NCI-H446 treated with DMSO at 0.1 percent for 48 hours (cell line): ENCODE measurements around the gene NPLOC4.

Source experiments
- DNase-seq: peaks from one replicate; lab custom pipeline; 2025; lab: John Stamatoyannopoulos, UW

Gene NPLOC4

DNA sequence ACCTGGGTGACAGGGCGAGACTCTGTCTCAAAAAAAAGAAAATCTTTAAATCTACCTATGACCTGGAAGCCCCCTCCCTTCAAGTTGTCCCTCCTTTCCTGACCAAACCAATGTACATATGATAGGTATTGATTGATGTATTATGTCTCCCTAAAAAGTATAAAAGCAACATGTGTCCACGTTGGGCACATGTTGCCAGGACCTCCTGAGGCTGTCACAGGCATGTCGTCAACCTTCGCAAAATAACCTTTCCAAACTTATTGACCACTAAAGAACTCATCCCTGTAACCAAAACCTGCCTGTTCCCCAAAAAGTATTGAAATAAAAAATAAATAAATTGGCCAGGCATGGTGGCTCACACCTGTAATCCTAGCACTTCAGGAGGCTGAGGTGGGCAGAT lies 25.1 kb upstream of the NPLOC4 start:
- DNase-seq = no peak

DNA sequence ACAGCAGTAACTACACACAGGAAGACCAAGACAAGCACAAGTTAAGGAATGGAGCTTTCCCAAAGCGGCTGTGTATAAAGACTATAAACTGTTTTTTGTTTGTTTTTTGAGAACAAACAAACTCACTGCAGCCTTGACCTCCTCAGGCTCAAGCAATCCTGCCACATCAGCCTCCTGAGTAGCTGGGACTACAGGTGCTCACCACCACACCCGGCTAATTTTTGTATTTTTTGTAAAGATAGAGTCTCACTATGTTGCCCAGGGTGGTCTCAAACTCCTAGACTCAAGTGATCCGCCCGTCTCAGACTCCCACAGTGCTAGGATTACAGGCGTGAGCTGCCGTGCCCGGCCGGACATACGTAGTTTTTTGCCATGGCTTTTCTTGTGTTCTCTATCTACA lies 23.5 kb upstream of the NPLOC4 start:
- no peak for DNase-seq

DNA sequence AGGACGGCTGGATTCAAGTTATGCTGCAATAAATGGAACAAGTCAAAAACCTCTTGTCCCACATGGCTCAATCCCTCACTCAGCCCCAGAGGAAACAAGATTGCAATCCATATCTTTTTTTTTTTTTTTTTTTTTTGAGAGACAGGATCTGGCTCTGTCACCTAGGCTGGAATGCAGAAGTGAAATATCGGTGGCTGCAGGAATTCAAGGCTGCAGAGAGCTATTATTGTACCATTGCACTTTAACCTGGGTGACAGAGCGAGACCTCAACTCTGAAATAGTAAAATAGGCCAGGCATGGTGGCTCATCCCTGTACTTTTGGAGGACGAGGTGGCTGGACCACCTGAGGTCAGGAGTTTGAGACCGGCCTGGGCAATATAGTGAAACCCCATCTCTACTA lies 22.1 kb upstream of the NPLOC4 start:
- DNase-seq = no peak

DNA sequence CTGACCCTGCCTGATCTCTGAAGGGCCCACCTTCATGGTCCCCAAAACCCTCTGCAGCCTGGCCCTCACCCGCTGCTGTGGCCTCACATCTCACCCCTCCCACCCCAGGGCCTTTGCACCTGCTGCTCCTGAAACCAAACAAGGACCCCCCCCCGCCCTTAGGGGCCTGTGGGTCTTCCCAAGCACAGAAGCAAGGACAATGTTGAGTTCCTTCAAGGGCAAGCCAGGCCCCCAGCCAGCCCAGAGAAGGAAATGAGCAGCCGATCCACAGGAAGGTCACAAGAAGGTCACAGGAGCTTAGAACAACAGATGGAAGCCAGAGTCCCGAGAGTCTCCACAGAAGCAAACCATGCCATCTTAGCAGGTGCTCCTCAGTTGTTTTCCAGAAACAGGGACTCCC lies 19.9 kb upstream of the NPLOC4 start:
- DNase-seq = no peak

DNA sequence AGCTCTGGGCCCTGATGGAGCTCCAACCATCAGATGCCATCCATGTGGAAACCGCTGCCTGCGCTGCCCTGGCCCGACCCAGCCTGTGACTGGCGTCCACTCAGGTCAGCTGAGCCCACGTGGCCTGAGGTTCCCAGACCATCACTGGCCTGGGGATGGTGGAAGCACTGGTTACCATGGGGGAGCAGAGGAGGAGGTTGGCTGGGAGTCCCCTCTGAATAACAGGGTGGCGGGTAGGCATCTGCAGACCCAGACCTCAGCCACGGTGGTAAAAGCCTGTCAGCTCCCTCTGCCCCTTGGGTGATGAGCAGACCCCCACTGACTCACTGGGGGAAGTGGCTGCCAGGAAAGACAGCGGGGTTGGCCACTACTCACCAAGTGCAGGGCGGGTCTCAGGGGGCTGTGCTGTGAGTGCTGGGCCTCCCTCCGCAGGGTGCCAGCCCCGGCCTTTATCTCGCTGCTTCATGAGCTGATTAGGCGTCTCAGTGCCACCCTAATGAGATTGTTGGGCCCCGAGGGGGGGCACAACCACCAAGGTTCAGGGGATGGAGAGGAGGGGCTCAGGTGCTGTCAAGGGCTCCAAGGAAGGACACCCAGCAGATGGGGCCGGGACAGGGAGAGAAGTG lies 19.3 kb upstream of the NPLOC4 start, which contains the start of gene PDE6G:
PDE6G (minus strand) TSS at position 425 of the 626 bp plus-strand sequence. CDS start 3,237 bp downstream, outside the sequence.
- no peak for DNase-seq

- DNase-seq = no peak
Observed at GRCh38 chr17:81655378-81656117, 18.6 kb upstream of the NPLOC4 start.

- DNase-seq = no peak
Observed at GRCh38 chr17:81652906-81653771, 16.2 kb upstream of the NPLOC4 start.

- peak; percentile 7 for DNase-seq
Observed at GRCh38 chr17:81651692-81652091, 14.8 kb upstream of the NPLOC4 start.

- DNase-seq = no peak
Observed at GRCh38 chr17:81650951-81651350, 14.0 kb upstream of the NPLOC4 start.

- DNase-seq = no peak
Observed at GRCh38 chr17:81648707-81649085, 11.8 kb upstream of the NPLOC4 start.

DNA sequence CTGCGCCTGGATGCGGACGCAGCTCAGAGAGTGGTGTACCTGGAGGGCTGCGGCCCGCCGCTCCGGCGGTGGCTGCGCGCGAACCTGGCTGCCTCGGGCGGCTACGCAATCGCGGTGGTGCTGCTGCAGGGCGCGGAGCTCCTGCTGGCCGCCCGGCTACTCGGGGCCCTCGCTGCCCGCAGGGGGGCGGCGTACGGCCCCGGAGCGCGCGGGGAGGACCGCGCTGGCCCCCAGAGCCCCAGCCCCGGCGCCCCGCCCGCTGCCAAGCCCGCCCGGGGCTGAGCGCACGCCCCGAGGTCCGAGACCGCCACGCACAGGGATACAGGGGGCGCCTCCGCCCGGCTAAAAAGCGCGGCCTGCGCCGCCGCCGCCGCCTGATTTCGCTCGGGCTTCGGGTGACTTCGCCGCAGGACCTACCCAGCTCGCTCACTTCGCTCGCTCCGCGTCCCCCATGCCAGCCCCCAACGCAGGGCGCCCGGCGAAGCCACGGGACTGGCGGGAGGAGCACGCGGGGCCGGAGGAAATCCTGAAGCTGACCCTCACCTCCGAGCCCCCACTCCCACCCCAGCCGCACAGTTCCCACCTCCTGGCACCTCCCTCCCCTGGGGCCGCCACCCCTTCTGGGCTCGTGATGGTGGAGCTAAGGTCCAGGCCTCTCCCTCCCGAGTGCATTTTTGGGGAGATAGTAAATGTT lies 11.2 kb upstream of the NPLOC4 start:
- DNase-seq = no peak

- DNase-seq = no peak
Observed at GRCh38 chr17:81647640-81648012, 10.7 kb upstream of the NPLOC4 start.

DNA sequence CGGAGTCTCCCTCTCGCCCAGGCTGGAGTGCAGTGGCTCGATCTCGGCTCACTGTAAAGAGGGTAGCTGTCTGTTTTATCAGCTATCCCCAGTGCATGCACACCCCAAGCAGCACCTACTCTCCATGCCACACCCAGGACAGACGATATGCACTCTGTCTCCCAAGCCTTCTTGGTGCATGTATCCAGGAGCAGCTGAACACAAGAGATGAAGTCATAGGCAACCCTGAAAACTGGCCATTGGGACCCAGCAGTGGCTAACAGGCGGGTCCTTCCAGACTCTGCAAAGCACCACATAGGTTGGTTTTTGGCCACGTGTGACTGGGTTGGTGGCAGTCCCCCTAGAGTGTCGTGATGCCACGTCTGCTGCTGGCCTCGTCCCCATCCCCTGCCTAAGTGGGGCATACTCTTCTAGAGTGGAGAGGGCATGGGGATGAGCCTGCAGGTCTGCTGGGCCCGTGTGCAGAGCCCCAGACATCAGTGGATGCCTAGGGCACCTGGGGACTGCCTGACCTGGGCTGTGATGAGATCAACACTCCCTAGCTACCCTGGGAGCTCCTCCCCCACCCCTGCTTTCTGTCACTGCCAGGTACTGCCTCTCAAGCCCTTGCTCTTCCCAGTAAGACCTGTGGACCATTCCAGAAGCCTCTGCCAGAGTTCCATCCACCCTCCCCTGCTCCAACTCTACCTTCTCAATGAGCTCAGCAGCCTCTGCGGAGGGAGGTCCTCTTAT lies 10.1 kb upstream of the NPLOC4 start:
- DNase-seq = no peak

DNA sequence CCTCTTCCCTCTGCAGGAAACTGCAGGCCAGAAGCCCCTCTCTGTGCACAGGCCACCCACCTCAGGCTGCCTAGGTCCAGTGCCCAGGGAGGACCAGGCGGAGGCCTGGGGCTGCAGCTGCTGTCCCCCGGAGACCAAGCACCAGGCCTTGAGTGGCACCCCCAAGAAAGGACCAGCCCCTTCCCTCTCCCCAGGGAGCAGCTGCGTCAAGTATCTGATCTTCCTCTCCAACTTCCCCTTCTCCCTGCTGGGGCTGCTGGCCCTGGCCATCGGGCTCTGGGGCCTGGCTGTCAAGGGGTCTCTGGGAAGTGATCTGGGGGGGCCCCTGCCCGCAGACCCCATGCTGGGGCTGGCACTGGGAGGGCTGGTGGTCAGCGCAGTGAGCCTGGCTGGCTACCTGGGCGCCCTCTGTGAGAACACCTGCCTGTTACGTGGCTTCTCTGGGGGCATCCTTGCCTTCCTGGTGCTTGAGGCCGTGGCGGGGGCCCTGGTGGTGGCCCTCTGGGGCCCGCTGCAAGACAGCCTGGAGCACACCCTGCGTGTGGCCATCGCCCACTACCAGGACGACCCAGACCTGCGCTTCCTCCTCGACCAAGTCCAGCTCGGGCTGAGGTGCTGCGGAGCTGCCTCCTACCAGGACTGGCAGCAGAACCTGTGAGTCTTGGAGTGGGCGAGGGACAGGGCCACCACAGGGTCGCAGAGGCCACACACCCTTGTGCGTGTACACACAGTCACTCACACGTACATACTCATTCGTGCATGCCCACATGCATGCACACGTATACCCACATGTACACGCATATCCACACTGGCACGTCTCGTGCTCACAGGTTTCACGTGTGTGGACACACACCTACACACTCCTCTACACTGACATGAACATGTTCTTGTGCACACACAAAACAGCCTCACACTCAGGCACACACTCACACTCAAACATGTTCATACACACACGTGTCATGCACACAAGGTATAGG lies 8.4 kb upstream of the NPLOC4 start:
- no peak for DNase-seq

DNA sequence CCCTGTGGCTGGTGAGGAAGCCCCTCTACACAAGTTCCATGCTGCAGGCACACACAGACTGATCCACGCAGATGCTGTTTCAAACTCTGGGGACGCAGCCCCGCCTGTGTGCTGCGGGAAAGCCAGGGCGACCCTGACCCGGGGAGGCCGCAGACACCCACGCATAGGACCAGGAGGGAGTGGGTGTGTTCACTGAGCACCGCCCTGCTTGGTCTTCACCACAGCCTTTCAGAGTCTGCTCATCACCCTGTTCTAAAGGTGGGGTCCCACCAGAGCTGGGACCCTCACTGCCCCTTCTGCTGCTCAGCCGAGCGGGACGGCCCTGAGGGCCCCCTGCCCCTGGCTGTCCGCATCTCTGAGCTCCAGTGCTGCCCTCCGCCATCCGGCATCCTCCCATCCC lies 7.6 kb upstream of the NPLOC4 start:
- no peak for DNase-seq

GRCh38 chr17:81641825-81642489 lies 5.0 kb upstream of the NPLOC4 start:
- DNase-seq = no peak

- DNase-seq = no peak
Observed at GRCh38 chr17:81640011-81640410, 3.1 kb upstream of the NPLOC4 start.

DNA sequence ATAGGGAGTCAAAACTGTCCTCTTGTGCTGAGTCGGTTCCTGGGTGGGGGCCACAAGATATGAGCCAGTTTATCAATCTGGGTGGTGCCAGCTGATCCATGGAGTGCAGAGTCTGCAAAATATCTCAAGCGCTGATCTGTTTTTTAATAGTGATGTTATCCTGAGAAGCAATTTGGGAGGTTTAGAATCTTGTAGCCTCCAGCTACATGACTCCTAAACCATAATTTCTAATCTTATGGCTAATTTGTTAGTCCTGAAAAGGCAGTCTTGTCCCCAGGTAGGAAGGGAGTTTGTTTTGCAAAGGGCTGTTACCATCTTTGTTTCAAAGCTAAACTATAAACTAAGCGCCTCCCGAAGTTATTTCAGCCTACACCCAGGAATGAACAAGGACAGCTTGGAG lies 1.8 kb upstream of the NPLOC4 start:
- DNase-seq = no peak

DNA sequence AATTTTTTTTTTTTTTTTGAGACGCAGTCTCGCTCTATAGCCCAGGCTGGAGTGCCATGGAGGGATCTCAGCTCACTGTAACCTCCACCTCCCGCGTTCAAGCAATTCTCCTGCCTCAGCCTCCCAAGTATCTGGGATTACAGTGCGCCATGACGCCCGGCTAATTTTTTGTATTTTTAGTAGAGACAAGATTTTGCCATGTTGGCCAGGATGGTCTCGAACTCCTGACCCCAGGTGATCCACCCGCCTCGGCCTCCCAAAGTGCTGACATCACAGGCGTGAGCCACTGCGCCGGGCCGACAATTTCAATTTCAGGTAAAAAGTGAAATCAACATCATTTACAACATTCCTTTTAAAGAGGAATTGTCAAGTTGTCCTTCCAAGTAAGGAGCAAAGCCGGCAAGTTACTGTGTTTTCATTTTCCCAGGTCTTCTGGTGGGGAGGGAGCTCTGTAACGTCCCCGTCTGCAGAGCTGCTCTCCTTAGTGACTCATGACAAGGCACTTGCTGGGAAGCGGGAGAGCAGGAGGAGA lies 873 bp downstream of the NPLOC4 start:
- DNase-seq = no peak

DNA sequence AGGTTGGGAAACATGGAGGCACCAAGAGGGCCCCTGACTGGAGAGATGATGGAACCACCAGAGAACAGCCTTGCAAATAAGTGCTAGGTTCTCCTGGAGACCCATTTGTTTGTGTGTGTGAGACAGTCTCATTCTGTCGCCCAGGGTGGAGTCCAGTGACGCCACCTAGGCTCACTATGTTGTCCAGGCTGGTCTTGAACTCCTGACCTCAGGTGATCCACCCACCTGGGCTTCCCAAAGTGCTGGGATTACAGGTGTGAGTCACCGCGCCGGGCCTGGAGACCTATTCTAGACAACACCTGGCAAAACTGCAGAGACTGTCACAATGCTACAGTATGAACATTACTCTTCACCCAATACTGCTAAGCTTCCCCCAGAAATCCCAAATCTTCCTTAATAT lies 1.5 kb downstream of the NPLOC4 start:
- no peak for DNase-seq
